OCI-M1 (cell line): ENCODE measurements around the gene ITIH5.

ENCODE experiments used
- DNase-seq: peaks from one replicate; lab custom pipeline; 2025; lab: John Stamatoyannopoulos, UW

Gene ITIH5

DNA sequence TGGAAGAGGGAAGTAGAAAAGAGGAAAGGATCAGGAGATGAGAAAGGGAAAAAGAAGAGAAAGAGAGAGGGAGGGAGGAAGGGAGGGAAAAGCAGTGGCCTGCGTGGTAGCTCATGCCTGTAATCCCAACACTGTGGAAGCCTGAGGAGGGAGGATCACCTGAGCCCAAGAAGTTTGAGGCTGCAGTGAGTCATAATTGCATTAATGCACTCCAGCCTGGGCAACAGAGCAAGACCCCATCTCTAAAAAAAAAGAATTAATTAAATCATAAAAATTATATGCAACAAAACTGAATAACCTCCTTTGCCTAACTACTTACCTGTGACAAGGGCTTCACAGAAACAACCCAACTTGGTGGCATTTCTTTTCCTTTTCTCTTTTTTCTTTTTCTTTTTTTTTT is 148.1 kb downstream of the ITIH5 start:
- DNase-seq = no peak

- DNase-seq = no peak
Measured at GRCh38 chr10:7515439-7515838, 151.3 kb downstream of the ITIH5 start.

GRCh38 chr10:7513936-7514335 is 152.8 kb downstream of the ITIH5 start:
- DNase-seq = no peak

DNA sequence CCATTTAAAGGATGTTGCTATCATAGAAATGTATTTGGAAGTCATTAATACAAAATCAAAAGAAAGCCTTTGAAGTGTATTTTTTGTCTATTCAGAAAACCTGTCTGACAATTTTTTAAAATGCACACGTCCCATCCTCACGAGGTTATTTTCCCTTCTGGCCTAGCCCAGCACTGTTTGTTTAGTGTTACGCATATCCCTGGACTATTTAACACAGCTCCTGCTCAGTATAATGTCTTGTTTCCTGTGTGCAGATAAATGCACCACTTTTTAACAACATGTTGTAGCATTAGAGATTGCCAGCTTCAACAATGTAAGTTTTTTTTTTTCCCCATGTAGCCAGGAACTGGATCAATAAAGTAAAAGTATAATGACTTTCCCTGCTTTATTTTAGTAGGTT is 153.3 kb downstream of the ITIH5 start:
- DNase-seq = no peak

- no peak for DNase-seq
Measured at GRCh38 chr10:7512487-7512886, 154.3 kb downstream of the ITIH5 start.

- no peak for DNase-seq
Measured at GRCh38 chr10:7511612-7512011, 155.2 kb downstream of the ITIH5 start.
